Body of pancreas (tissue), 4 donors: ENCODE results near the gene LLCFC1. TPM values are rescaled to one million over a fixed set of nuclear protein-coding genes. Genes with fewer than 3 reads are reported as not detected.

Source experiments
- ATAC-seq: fragments of 150-250 bp; one replicate; pipeline ENCODE4 v1.9.1; 2016
- DNase-seq, 4 donors: peaks; one replicate each; pipeline ENCODE4 v3.0.0-alpha.2; 2019
- H3K27ac ChIP-seq, 4 donors: fragments of 200-600 bp; sonication (generic); 1 replicate in 3 of 4; 2 replicates in 1 of 4; pipeline versions ENCODE4 v1.5.1 to v1.6.1; 2016 to 2019; ENCODE audit warnings: mild to moderate bottlenecking in 1 of 4, mixed read lengths in 1 of 4, moderate library complexity in 1 of 4
- H3K27me3 ChIP-seq, 2 donors: fragments of 200-600 bp; sonication (generic); one replicate each; pipeline ENCODE4 v1.6.0; 2016; ENCODE audit warnings: mild to moderate bottlenecking in 1 of 2
- H3K36me3 ChIP-seq, 2 donors: fragments of 200-600 bp; sonication (generic); replicated peaks in 1 of 2; 2 replicates each; pipeline ENCODE4 v1.5.1; 2016; ENCODE audit warnings: low read depth in 2 of 2; ENCODE audit not compliant: insufficient read depth in 1 of 2
- H3K4me1 ChIP-seq: fragments of 200-600 bp; sonication (generic); one replicate; pipeline ENCODE4 v1.6.0; 2016
- H3K4me3 ChIP-seq, 2 donors: fragments of 200-600 bp; sonication (generic); 1 replicate in 1 of 2; 2 replicates in 1 of 2; pipeline ENCODE4 v1.5.1; 2016 to 2019
- H3K9me3 ChIP-seq, 3 donors: fragments of 200-600 bp; sonication (generic); 1 replicate in 2 of 3; 2 replicates in 1 of 3; pipeline ENCODE4 v1.5.1; 2016
- CTCF ChIP-seq, 7 experiments: fragments of 450-650 bp in 4 of 7; fragments of 200-600 bp in 3 of 7; sonication (generic) in 3 of 7; IDR thresholded peaks; one replicate each; pipeline ENCODE4 v1.5.1; 2016 to 2019; ENCODE audit warnings: antibody characterized with exemption in 7 of 7
- POLR2A ChIP-seq, 3 donors: fragments of 450-650 bp; IDR thresholded peaks; one replicate each; pipeline ENCODE4 v1.6.1; 2016; ENCODE audit warnings: antibody characterized with exemption in 3 of 3, mild to moderate bottlenecking in 2 of 3
- WGBS, 2 donors: methylation state at CpG; one replicate each; pipeline ENCODE4 v1.1.5; 2017; 5-methylcytosine and 5-hydroxymethylcytosine counted together
- intact Hi-C: fragments of 100-400 bp; cut with DNase I; formaldehyde crosslinking; loops from one replicate; pipeline ENCODE4 v1.15.1; 2023
- total RNA-seq, 2 donors: library from RNA; depleted of rRNA; stranded (reverse); fragments of >200 nt; gene quantifications; one replicate each; pipeline ENCODE4 v1.1.0, GENCODE V29; 2016

Gene LLCFC1
- total RNA-seq, 2 donors from 2014 or later, result not detected

DNA sequence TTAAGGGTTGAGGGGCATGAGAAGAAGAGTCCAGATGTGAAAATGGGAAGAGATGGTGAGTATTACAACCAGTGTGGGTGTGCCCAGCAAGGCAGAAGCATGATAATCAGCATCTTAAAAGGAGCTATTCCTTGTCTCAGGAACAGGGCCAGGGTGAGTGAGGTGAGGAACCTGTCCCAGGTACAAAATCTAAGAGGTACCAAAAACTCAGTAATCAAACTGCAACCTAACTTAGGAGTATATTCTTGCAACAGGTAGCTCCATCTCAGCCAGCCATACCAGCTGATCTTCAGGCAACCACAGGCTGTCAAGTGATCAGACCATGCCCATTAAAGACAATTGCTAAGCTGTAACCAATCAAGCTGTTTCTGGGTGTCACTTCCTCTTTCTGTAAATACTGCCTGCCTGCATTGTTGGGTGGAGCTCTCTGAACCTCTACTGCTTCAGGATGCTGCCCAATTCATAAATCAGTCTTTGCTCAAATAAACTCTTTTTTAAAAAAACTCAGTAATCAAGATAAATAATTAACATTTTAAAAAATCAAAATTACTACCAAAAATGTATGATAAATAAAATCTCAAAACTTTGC, 15.5 kb downstream of the LLCFC1 start:
- H3K4me3 ChIP-seq, result no peak overlapping the region
- intact Hi-C loops, result no loop called here
- TF ChIP-seq POLR2A (IDR thresholded peaks at IDR 0.05) (no peak), CTCF (IDR thresholded peaks at IDR 0.05) (no peak)
- DNase-seq, result no peak
- no peak overlapping the region for H3K27ac ChIP-seq
- ATAC-seq, result no peak
- no peaks in the 10 kb centered on the region for H3K36me3 ChIP-seq
- peaks cover 7% of the 10 kb centered on the region for H3K4me1 ChIP-seq
- no peaks in the 10 kb centered on the region for H3K27me3 ChIP-seq
- H3K9me3 ChIP-seq, result no peaks in the 10 kb centered on the region

DNA sequence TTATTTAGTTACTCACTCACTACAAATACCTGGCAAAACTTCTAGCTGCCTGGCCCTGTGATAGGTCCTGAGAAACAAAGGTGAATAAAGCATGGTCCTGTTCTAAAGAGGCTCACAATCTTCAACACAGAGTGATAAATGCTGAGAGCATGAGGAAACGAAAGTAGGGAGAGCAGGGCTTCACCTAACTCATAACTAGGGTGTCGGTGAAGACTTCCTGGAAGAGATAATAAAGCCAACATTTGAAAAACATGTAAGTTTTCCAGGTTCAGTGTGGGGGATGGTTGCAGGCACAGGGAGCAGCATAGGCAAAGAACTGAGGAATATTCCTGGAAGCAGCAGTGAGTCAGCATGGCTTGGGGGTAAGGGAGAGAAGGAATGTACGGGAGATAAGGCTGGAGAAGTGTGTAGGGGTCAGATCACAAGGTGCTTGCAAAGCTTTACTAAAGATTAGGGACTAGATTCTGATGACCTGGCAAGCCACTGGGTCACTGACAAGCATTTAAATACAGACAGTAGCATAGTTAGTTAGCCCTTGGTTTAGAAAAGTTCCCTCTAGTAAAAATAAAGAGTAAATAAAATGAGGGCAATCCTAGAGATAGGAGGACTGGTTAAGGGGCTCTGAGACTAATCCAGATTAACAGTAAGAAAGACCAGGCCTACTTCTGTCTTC, 17.8 kb downstream of the LLCFC1 start:
- intact Hi-C loops, result no loop called here
- DNase-seq, result peak in 1 of 4 donors; percentile 33
- peaks cover 7% of the 10 kb centered on the region for H3K4me1 ChIP-seq
- TF ChIP-seq POLR2A (IDR thresholded peaks at IDR 0.05), result no peak
- no peak for TF ChIP-seq CTCF (IDR thresholded peaks at IDR 0.05)
- H3K9me3 ChIP-seq, result no peaks in the 10 kb centered on the region
- no peaks in the 10 kb centered on the region for H3K27me3 ChIP-seq
- no peak overlapping the region for H3K4me3 ChIP-seq
- WGBS, 2 donors, result 38 to 45% methylated on average over 3 of the region's 3 CpGs
- peak overlapping the region in 3 of 4 donors; percentile 63 to 71 (median 67) for H3K27ac ChIP-seq
- peak; percentile 85 for ATAC-seq
- H3K36me3 ChIP-seq, result no peaks in the 10 kb centered on the region

- no peaks in the 10 kb centered on the region for H3K36me3 ChIP-seq
- ATAC-seq (no peak), DNase-seq (no peak)
- H3K4me3 ChIP-seq, result no peak overlapping the region
- peak overlapping the region in 3 of 4 donors; percentile 63 to 71 (median 67) for H3K27ac ChIP-seq
- 58 to 81% methylated on average over 8 of the region's 8 CpGs for WGBS, 2 donors
- TF ChIP-seq CTCF (IDR thresholded peaks at IDR 0.05), result no peak
- no peak for TF ChIP-seq POLR2A (IDR thresholded peaks at IDR 0.05)
- intact Hi-C loops, result no loop called here
- H3K27me3 ChIP-seq, result no peaks in the 10 kb centered on the region
- no peaks in the 10 kb centered on the region for H3K9me3 ChIP-seq
- H3K4me1 ChIP-seq, result peaks cover 7% of the 10 kb centered on the region
Observed at GRCh38 chr7:142957723-142958122, 18.4 kb downstream of the LLCFC1 start.

DNA sequence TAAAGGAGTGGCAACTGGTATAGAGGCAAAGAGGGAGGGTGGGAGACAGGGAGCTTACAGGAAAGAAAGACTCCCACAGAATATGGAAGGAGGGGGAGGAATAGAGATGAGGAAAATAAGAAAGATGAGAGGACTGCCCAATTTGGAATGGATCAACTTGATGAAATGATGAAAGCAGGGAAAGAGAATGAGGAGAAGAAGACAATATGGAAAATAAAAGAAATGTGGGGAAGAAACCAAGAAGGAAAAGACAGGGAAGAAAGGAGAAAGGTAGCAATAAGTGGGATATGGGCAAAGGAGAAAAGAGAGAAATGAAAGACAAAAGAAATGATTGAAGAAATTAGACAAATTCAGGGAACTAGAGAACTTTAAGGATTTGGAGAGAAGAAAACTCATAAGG, 19.9 kb downstream of the LLCFC1 start:
- intact Hi-C loops, result no loop called here
- H3K27me3 ChIP-seq, result no peaks in the 10 kb centered on the region
- no peak for TF ChIP-seq CTCF (IDR thresholded peaks at IDR 0.05)
- TF ChIP-seq POLR2A (IDR thresholded peaks at IDR 0.05), result no peak
- peaks cover 15% of the 10 kb centered on the region for H3K4me1 ChIP-seq
- DNase-seq (no peak), ATAC-seq (no peak)
- H3K9me3 ChIP-seq, result no peaks in the 10 kb centered on the region
- H3K36me3 ChIP-seq, result no peaks in the 10 kb centered on the region
- no peak overlapping the region for H3K27ac ChIP-seq
- no peak overlapping the region for H3K4me3 ChIP-seq
